Keratinocyte (primary cell): ENCODE measurements around the gene ZNF862.

ENCODE experiments used
- EZH2 ChIP-seq: IDR thresholded peaks from one replicate; pipeline ENCODE4 v1.6.1; 2012; ENCODE audit warnings: inconsistent platforms, mild to moderate bottlenecking, low read length, moderate library complexity
- TF ChIP-seq, protein P1 (sequence below), 3 experiments: IDR thresholded peaks in 1 of 3; conservative IDR thresholded peaks in 1 of 3; optimal IDR thresholded peaks in 1 of 3; 2 replicates in 2 of 3; 3 replicates in 1 of 3; pipeline versions ENCODE3 to v1.5.1; 2011; ENCODE audit warnings: low read length in 3 of 3, mild to moderate bottlenecking in 3 of 3, moderate library complexity in 2 of 3, control low read depth in 1 of 3, inconsistent platforms in 1 of 3; ENCODE audit not compliant: insufficient read depth in 2 of 3; ENCODE audit errors: extremely low read depth in 1 of 3

DNA sequence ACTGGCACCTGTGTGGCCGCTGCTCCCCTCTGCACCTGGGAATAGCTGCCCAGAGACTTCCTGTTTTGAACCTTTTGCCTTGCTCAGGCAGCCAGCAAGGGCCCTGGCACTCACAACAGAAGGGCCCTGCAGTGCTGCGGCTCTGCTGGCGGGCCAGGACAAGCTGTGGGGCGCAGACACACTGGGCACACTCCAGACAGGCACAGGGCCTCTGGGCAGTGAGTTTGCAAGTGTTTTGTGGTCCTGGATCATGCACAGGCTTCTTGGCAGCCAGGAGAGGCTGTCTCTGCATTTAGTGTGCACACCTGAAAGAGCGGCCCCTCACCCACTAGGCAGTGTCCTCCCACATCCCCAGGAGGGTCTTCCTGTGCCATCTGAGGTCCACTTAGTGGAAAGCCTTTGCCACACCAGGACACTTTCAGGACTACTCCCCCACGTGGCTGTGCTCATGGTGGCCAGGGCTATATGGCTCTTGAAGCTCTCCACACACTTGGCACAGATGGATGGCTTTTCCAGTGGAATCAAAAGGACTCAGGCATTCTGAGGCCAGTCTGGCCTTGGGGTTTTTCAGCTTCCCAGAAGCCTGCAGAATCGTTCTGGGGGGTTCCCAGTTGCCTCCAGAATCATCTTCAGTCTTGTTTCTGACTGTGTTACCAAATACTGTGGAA lies 30.6 kb downstream of the ZNF862 start:
- TF ChIP-seq EZH2, result no peak
- TF ChIP-seq, protein P1, sequence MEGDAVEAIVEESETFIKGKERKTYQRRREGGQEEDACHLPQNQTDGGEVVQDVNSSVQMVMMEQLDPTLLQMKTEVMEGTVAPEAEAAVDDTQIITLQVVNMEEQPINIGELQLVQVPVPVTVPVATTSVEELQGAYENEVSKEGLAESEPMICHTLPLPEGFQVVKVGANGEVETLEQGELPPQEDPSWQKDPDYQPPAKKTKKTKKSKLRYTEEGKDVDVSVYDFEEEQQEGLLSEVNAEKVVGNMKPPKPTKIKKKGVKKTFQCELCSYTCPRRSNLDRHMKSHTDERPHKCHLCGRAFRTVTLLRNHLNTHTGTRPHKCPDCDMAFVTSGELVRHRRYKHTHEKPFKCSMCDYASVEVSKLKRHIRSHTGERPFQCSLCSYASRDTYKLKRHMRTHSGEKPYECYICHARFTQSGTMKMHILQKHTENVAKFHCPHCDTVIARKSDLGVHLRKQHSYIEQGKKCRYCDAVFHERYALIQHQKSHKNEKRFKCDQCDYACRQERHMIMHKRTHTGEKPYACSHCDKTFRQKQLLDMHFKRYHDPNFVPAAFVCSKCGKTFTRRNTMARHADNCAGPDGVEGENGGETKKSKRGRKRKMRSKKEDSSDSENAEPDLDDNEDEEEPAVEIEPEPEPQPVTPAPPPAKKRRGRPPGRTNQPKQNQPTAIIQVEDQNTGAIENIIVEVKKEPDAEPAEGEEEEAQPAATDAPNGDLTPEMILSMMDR (optimal IDR thresholded peaks at IDR 0.05 in 1 of 3, IDR thresholded peaks at IDR 0.05 in 1 of 3, conservative IDR thresholded peaks at IDR 0.05 in 1 of 3; ENCODE audit: extremely low read depth in 1 of 3, insufficient read depth in 2 of 3, low read length in 3 of 3), result no peak
